ENCODE results near the gene MAP3K6. TPM values are rescaled to one million over a fixed set of nuclear protein-coding genes. Genes with fewer than 3 reads are reported as not detected.
A peak's percentile ranks its signal among the peaks of the same experiment; 100 is the strongest.

The MAP3K6 gene
- total and polyA plus RNA-seq, 9 donors = 5.1 to 45.9 (median 16.6) TPM

DNA sequence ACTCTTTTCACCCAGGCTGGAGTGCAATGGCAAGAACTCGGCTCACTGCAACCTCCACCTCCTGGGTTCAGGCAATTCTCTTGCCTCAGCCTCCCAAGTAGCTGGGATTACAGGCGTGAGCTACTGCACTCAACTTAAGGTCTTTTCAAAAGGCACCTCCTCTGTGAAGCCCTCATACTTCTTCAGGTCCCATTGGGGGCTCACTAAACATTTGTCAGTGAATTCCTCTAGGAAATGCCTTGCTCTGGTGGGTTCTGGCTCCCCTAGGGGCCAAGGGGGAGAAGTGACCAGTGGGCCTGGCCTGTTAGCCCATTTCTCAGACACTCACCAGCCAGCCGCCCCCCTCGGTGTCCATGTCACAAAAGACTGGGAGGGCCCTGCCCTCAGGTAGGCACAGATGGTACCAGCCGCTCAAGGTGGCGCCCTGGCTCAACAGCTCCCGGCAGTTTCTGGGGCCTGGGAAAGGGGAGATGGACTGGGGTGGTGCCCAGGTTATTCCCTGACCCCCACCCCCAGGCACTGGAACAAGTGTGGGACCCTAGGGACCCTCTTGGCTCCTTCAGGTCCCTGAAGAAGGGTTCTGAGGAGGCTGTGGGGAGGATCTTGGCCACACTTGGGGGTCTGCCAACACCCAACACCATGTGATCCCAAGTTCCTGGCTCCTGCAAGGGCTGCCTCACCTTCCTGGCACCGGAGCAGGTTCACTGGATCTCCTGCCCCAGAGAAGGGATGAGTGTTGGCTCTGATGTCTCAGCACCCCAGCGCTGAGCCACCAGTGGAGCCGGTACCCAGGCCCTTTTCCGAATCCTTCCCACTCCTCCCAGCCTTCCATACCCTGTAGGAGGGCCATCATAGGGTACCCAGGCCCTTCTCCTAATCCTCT lies 6.3 kb upstream of the MAP3K6 start:
- Histone ChIP-seq H3K4me1 (ENCODE audit: insufficient read depth) (no peaks in the 10 kb centered on the region), H3K27ac (no peak overlapping the region), H3K36me3 (no peaks in the 10 kb centered on the region), H3K27me3 (no peaks in the 10 kb centered on the region), H3K4me3 (no peak overlapping the region), H3K9me3 (no peaks in the 10 kb centered on the region)
- TF ChIP-seq EP300 (IDR thresholded peaks at IDR 0.05) (no peak), POLR2A (IDR thresholded peaks at IDR 0.05) (no peak)
- TF ChIP-seq, protein P1, sequence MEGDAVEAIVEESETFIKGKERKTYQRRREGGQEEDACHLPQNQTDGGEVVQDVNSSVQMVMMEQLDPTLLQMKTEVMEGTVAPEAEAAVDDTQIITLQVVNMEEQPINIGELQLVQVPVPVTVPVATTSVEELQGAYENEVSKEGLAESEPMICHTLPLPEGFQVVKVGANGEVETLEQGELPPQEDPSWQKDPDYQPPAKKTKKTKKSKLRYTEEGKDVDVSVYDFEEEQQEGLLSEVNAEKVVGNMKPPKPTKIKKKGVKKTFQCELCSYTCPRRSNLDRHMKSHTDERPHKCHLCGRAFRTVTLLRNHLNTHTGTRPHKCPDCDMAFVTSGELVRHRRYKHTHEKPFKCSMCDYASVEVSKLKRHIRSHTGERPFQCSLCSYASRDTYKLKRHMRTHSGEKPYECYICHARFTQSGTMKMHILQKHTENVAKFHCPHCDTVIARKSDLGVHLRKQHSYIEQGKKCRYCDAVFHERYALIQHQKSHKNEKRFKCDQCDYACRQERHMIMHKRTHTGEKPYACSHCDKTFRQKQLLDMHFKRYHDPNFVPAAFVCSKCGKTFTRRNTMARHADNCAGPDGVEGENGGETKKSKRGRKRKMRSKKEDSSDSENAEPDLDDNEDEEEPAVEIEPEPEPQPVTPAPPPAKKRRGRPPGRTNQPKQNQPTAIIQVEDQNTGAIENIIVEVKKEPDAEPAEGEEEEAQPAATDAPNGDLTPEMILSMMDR (IDR thresholded peaks at IDR 0.05) = no peak
- intact Hi-C loops (cut with DNase I) = no loop called here
- no peak for DNase-seq
- WGBS, 3 donors = 83 to 84% (median 83%) methylated on average over 11 of the region's 11 CpGs

DNA sequence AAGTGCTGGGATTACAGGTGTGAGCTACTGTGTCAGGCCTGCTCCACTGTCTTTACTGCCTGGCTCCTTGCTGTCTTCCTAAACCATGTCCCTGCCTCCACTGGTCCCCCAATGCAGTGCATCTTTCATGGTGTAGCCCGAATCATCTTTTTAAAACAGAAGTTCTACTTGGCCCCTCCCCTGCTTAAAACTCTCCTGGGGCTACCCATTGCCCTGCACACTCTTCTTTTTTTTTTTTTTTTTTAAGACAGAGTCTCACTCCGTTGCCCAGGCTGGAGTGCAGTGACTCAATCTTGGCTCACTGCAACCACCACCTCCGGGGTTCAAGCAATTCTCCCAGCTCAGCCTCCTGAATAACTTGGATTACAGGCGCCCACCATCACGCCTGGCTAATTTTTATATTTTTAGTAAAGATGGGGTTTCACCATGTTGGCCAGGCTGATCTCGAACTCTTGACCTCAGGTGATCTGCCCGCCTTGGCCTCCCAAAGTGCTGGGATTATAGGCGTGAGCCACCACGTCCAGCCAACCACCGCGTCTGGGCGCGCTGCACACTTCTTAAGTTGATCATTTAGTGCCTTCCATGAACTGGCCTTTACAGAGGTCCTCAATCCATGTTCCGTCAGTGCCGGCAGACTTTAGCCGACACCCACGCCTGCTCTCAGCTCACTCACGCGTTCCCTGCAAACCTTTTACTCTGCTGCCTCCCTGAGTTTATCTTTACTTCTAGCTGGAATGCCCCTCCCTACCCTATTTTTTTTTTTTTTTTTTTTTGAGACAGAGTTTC lies 5.5 kb upstream of the MAP3K6 start:
- Histone ChIP-seq H3K4me3 (no peak overlapping the region), H3K27me3 (no peaks in the 10 kb centered on the region), H3K4me1 (ENCODE audit: insufficient read depth) (no peaks in the 10 kb centered on the region), H3K27ac (no peak overlapping the region), H3K36me3 (no peaks in the 10 kb centered on the region), H3K9me3 (no peaks in the 10 kb centered on the region)
- WGBS, 3 donors = 67 to 72% (median 67%) methylated on average over 19 of the region's 19 CpGs
- TF ChIP-seq POLR2A (IDR thresholded peaks at IDR 0.05) (no peak), EP300 (IDR thresholded peaks at IDR 0.05) (no peak)
- TF ChIP-seq, protein P1 (IDR thresholded peaks at IDR 0.05) = no peak
- intact Hi-C loops (cut with DNase I) = no loop called here
- DNase-seq = no peak

DNA sequence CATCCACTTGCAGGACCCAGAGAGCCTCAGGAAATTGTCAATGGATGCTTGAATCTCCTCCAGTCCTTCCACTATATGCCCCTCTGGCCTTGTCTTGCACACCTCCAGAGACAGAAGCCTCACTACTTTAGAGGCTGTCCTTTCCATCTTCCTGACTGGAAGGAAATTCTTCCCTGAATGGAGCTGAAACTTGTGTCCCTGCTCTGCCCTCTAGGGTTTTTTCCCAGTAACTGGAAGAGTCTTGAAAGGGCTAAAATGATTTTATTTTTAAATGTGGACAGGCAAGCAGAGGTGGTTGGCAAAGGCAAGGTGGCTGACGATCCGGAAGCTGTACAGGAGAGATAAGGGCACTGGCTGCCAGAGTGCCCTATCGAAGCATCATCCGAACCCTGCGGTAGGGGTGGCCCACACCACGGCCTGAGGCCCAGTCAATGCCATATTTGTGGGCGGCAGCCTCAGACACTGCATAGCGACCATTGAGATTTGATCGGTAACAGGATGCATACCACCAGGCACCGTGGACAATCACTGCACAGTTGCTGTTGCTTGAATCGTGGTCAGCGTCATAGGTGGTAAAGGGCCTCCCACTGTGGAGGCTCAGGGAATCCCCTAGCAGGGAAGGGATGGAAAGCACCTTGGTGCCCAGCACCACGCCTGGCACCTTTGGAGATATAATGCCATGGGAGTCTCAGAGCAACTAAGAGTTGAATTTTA lies 2.3 kb upstream of the MAP3K6 start:
- TF ChIP-seq EP300 (IDR thresholded peaks at IDR 0.05) = no peak
- TF ChIP-seq, protein P1 (IDR thresholded peaks at IDR 0.05) = no peak
- no peak for TF ChIP-seq POLR2A (IDR thresholded peaks at IDR 0.05)
- no peaks in the 10 kb centered on the region for H3K9me3 ChIP-seq
- no peak overlapping the region for H3K4me3 ChIP-seq
- H3K4me1 ChIP-seq (ENCODE audit: insufficient read depth) = peaks cover 7% of the 10 kb centered on the region
- intact Hi-C loops (cut with DNase I) = no loop called here
- DNase-seq = no peak
- 72 to 78% (median 78%) methylated on average over 13 of the region's 13 CpGs for WGBS, 3 donors
- no peaks in the 10 kb centered on the region for H3K36me3 ChIP-seq
- no peak overlapping the region for H3K27ac ChIP-seq
- H3K27me3 ChIP-seq = no peaks in the 10 kb centered on the region

DNA sequence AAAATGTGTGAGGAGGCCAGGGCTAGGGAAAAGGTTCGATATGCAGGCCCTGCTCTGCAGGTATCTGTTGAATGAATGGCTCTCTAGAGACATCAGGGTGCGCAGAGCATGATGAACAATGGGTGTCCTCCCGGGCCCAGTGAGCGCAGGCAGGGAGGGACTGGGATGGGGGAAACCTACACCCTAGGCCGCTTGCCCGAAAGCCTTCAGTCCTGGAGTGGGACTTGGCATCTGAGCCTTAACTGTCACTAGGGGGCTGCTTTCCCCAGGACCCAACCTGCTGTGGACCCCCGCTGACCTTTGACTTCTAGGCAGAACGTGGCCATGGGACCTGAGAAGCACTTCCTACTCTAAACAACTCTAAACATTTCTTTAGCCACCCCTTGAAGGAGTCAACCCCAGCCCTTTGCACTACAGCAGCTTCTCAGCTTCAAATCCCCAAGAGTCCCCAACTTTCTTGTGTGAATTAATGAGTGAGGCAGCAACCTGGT lies 444 bp upstream of the MAP3K6 start:
- Histone ChIP-seq H3K36me3 (no peaks in the 10 kb centered on the region), H3K27me3 (no peaks in the 10 kb centered on the region), H3K27ac (peak overlapping the region in 1 of 2 donors; percentile 91), H3K4me1 (ENCODE audit: insufficient read depth) (peaks cover 7% of the 10 kb centered on the region), H3K9me3 (no peaks in the 10 kb centered on the region), H3K4me3 (peak overlapping the region; percentile 89)
- TF ChIP-seq EP300 (IDR thresholded peaks at IDR 0.05) = no peak
- TF ChIP-seq POLR2A (IDR thresholded peaks at IDR 0.05) = no peak
- TF ChIP-seq, protein P1 (IDR thresholded peaks at IDR 0.05) = no peak
- no peak for DNase-seq
- WGBS, 3 donors = 39 to 41% (median 40%) methylated on average over 8 of the region's 8 CpGs
- intact Hi-C loops (cut with DNase I) = no loop called here

All from ovary (tissue), 9 donors.